WI38 (cell line): ENCODE results near the gene NFIA.

Experiments
- H3K4me3 ChIP-seq: 2 replicates; pipeline ENCODE4 v1.5.1; 2011; ENCODE audit warnings: low read depth, mild to moderate bottlenecking, control low read depth, low read length
- CTCF ChIP-seq: IDR thresholded peaks from 2 replicates; pipeline ENCODE4 v1.5.1; 2012; ENCODE audit warnings: low read depth, mild to moderate bottlenecking, control low read depth, low read length

Gene NFIA

DNA sequence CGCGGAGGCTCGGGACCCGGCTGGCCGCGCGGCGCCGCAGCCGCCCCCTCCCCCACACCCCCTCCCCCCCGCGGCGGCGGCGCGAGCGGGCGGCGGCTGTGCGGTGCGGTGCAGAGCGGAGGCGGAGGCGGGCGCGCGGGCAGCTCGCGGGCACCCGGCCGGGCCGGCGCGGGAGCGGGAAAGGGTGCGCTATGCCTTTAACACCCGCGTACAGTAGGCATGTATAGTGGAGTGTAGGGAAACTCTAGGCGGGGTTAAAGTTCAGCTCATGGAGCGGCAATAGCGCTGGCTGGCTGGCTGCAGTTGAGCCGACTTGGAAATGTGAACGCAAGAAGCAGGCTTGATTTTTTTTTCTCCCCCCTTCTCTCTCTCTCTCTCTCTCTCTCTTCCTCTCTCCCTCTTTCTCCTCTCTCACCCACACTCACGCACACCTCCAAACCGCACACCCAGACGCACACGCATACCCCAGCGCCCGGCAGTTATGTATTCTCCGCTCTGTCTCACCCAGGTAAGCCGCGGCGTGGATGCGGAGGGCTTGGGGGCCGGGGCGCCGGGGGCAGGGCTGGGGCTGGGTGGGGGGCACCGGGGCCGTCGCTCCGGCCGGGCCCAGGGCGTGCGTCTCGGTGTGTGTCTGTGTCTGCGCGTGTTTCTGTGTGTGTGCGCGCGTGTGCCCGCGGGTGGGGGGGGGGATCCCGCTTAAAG, at the start of gene NFIA:
Gene NFIA, plus strand, starts transcription at position 251 of the 702 bp plus-strand sequence.
- peak within 1 kb of the TSS; percentile 68 for H3K4me3 ChIP-seq
- no peak for TF ChIP-seq CTCF

DNA sequence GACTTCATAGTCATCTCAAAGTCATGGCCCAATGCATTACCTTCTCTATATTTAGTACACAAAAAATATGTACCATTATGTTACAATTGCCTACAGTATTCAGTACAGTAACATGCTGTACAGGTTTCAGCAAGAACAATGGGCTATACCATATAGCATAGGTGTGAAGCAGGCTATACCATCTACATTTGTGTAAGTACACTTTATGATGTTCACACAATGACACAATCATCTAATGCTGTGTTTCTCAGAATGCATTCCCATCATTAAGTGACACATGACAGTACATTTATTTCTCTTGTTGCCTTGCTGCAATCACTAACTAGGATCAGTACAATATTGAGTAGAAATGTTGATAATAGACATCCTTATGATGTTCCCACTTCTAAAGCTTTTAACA, 46.5 kb upstream of the NFIA start:
- no peak for TF ChIP-seq CTCF
- no peak overlapping the region for H3K4me3 ChIP-seq

DNA sequence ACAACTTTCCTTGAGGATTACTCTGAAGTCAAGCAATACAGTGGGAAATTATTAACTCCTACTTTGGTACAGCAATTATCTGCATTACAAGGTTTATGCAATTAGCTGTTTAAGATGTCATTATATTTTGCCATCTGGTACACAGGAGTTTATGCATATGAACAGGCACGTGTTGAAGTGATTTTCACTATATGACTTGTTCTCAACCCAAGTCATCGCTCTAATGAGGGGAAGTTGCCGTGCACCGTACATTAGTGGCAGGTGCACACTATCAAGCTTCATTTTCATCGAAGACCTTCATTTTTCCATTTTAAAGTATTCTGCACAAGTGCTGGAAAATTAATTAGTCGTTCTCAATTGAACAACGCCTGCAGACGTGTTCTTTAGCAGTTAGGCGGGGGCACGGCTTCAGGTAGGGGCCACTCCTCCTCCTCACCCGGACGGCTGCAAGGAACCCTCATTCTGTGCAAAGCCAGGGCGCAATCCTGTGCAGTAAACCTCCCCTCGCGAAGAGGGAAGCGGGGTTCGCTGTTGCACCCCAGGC, 39.8 kb upstream of the NFIA start:
- no peak overlapping the region for H3K4me3 ChIP-seq
- TF ChIP-seq CTCF = no peak

DNA sequence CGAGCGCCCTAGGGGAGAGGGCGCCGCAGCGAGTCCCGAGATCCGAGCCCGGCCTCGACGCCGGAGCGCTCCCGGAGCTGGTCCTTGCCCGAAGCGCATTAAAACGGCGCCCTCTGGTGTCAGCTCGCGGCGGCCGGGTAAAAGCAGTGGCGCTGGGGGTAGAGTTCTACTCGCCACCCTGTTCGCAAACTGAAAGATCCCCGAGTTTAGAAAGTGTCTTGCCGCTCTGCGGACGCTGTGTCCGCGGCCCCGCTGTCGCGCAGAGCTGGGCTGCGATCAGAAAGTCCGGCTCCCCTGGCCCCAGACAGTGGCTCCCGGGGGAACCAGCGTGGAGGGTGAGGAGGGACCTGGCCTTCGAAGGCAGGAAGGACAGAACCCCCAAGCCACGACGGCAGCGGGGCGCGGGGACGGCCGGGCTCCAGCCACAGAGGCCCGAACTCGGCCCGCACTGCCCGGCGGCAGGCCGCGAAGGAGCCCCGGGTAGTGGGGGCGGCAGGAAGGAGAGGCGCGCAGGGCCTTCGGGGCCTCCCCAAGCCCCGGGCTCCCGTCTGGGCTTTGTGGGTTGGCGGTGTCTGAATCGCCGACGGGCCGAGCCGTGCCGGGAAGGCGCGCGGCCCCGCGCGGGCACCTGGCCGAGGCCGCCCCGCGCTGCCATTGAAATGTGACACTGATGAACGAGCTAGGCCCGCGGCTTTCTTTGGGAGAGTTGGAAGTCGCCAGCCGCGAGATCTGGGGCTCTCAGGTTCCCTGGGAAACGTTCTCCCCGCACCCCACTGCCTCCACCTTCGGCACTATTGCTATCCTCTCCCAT, 39.1 kb upstream of the NFIA start:
- H3K4me3 ChIP-seq = no peak overlapping the region
- peak; percentile 51 for TF ChIP-seq CTCF

- TF ChIP-seq CTCF = no peak
- no peak overlapping the region for H3K4me3 ChIP-seq
Measured at GRCh38 chr1:61046434-61046833, 35.9 kb upstream of the NFIA start.

DNA sequence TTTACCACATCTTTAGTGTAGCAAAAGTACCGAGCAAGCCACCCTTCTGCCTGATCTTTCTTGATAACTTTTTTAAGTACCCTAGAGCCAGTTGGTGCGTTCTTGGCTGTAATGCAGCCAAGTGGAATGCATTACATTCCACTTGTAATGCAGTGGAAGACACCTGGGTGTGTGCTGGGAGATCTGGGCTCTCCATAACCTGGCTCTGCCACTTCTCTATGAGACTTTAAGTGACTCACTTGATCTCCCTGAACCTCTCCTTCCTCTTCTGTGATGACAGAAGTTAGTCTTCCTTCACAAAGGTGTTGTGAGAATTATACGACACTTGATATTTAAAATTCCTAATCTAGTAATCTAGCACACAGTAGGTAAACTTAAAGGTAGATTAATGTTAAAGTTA, 35.3 kb upstream of the NFIA start:
- TF ChIP-seq CTCF = no peak
- no peak overlapping the region for H3K4me3 ChIP-seq
